GM19035 (cell line): ENCODE measurements around the gene HOMER3.
"Not testable (repeated sequence)": the region's sequence is repeated elsewhere in the genome, so short reads cannot be mapped to it uniquely, and the experiment has no call there.

Experiments
- ATAC-seq: cut with Tn5 transposase; IDR thresholded peaks from one replicate; pipeline ENCODE4 v1.9.1; 2021; ENCODE audit not compliant: unreplicated experiment

The HOMER3 gene

GRCh38 chr19:18903156-18904037 is 37.6 kb downstream of the HOMER3 start:
- no peak for ATAC-seq

- not testable (repeated sequence) for ATAC-seq
Observed at GRCh38 chr19:18902519-18902918, 38.5 kb downstream of the HOMER3 start.

- ATAC-seq: no peak
Observed at GRCh38 chr19:18901491-18901890, 39.5 kb downstream of the HOMER3 start.

- ATAC-seq: no peak
Observed at GRCh38 chr19:18900700-18901481, 40.1 kb downstream of the HOMER3 start.

- no peak for ATAC-seq
Observed at GRCh38 chr19:18899624-18900560, 41.1 kb downstream of the HOMER3 start.

- ATAC-seq: no peak
Observed at GRCh38 chr19:18898607-18899408, 42.2 kb downstream of the HOMER3 start.

GRCh38 chr19:18898081-18898606 is 42.9 kb downstream of the HOMER3 start:
- no peak for ATAC-seq

GRCh38 chr19:18897094-18898029 is 43.7 kb downstream of the HOMER3 start:
- no peak for ATAC-seq

GRCh38 chr19:18896421-18896841 is 44.6 kb downstream of the HOMER3 start:
- no peak for ATAC-seq

- no peak for ATAC-seq
Observed at GRCh38 chr19:18895824-18896341, 45.1 kb downstream of the HOMER3 start, which contains the start of gene CERS1. CERS1 (minus strand) TSS chr19:18896158; CDS start chr19:18896072, 86 bp downstream.

- ATAC-seq: no peak
Observed at GRCh38 chr19:18895038-18895823, 45.8 kb downstream of the HOMER3 start.

- no peak for ATAC-seq
Observed at GRCh38 chr19:18894254-18895037, 46.6 kb downstream of the HOMER3 start.

- ATAC-seq: no peak
Observed at GRCh38 chr19:18893587-18894253, 47.3 kb downstream of the HOMER3 start.

GRCh38 chr19:18889949-18890745 is 50.9 kb downstream of the HOMER3 start:
- no peak for ATAC-seq

GRCh38 chr19:18886972-18887371 is 54.0 kb downstream of the HOMER3 start:
- ATAC-seq: no peak
